SU-DHL-6 (cell line): ENCODE measurements around the gene MUCL3.

Experiments used
- H2AFZ ChIP-seq: fragments of 200-600 bp; sonication (generic); 2 replicates; pipeline ENCODE4 v1.6.1; 2014; ENCODE audit warnings: low read depth, mild to moderate bottlenecking, moderate library complexity, mixed read lengths, antibody characterized with exemption, low read length; ENCODE audit not compliant: severe bottlenecking
- H3F3A ChIP-seq: fragments of 200-600 bp; shearing (Covaris generic); 2 replicates; pipeline ENCODE4 v1.6.0; 2016; ENCODE audit warnings: antibody characterized with exemption, mild to moderate bottlenecking; ENCODE audit not compliant: insufficient read depth
- H3K27ac ChIP-seq: fragments of 200-600 bp; sonication (generic); 2 replicates; pipeline ENCODE4 v1.5.1; 2016; ENCODE audit warnings: low read depth, mild to moderate bottlenecking, low read length, moderate library complexity, mixed read lengths
- H3K27me3 ChIP-seq: fragments of 200-600 bp; sonication (generic), shearing (Covaris generic); 2 replicates; pipeline ENCODE4 v1.6.0; 2014; ENCODE audit warnings: mild to moderate bottlenecking, low read length
- H3K36me3 ChIP-seq: fragments of 200-600 bp; sonication (generic); 2 replicates; pipeline ENCODE4 v1.6.1; 2014; ENCODE audit warnings: mild to moderate bottlenecking, low read length, mixed read lengths
- H3K4me2 ChIP-seq: fragments of 300-600, 200-600 bp; shearing (Covaris generic), sonication (generic); 2 replicates; pipeline ENCODE4 v1.6.0; 2014; ENCODE audit warnings: low read length, low read depth, mild to moderate bottlenecking; ENCODE audit not compliant: poor library complexity, severe bottlenecking
- H3K4me3 ChIP-seq: fragments of 200-600 bp; sonication (generic); 2 replicates; pipeline ENCODE4 v1.5.1; 2014; ENCODE audit warnings: antibody characterized with exemption, low read length, mild to moderate bottlenecking, mixed read lengths; ENCODE audit not compliant: insufficient read depth, poor library complexity, severe bottlenecking
- H3K79me2 ChIP-seq: fragments of 200-600 bp; sonication (generic); 2 replicates; pipeline ENCODE4 v1.6.1; 2014; ENCODE audit warnings: mild to moderate bottlenecking, low read length, moderate library complexity; ENCODE audit not compliant: insufficient read depth
- H3K9ac ChIP-seq: fragments of 200-600 bp; sonication (generic); 2 replicates; pipeline ENCODE4 v1.7.0; 2014; ENCODE audit warnings: mild to moderate bottlenecking, low read length
- H3K9me2 ChIP-seq: fragments of 200-600 bp; sonication (generic); replicated peaks from 2 replicates; pipeline ENCODE4 v1.6.1; 2014; ENCODE audit warnings: low read length; ENCODE audit not compliant: insufficient read depth
- H3K9me3 ChIP-seq: fragments of 200-600 bp; sonication (generic); 2 replicates; pipeline ENCODE4 v1.6.1; 2014; ENCODE audit warnings: low read length, mixed read lengths; ENCODE audit not compliant: insufficient read depth
- H4K20me1 ChIP-seq: fragments of 200-600 bp; sonication (generic); 2 replicates; pipeline ENCODE4 v1.6.1; 2014; ENCODE audit warnings: low read depth, mild to moderate bottlenecking, antibody characterized with exemption, low read length, moderate library complexity, mixed read lengths
- CTCF ChIP-seq: fragments of 200-600 bp; sonication (generic); IDR thresholded peaks from one replicate; pipeline ENCODE4 v1.5.1; 2017; ENCODE audit warnings: antibody characterized with exemption, mild to moderate bottlenecking, low read length, moderate library complexity; ENCODE audit not compliant: insufficient read depth, poor library complexity, severe bottlenecking
- EZH2phosphoT487 ChIP-seq: fragments of 200-600 bp; sonication (generic), shearing (Covaris generic); conservative IDR thresholded peaks from 2 replicates; pipeline ENCODE4 v1.6.1; 2018; ENCODE audit warnings: mild to moderate bottlenecking, antibody characterized with exemption, low read length, moderate library complexity, mixed read lengths

The MUCL3 gene

GRCh38 chr6:30947231-30947630 is 6.5 kb downstream of the MUCL3 start:
- no peaks in the 10 kb centered on the region for H3K9me2 ChIP-seq
- no peak overlapping the region for H3K4me3 ChIP-seq
- no peaks in the 10 kb centered on the region for H3K79me2 ChIP-seq
- H3K27ac ChIP-seq, result no peak overlapping the region
- no peak overlapping the region for H2AFZ ChIP-seq
- no peak overlapping the region for H3K9ac ChIP-seq
- no peaks in the 10 kb centered on the region for H4K20me1 ChIP-seq
- H3K4me2 ChIP-seq, result no peak overlapping the region
- no peaks in the 10 kb centered on the region for H3K27me3 ChIP-seq
- no peaks in the 10 kb centered on the region; the same call in 1 of the 2 replicates for H3F3A ChIP-seq
- H3K36me3 ChIP-seq, result no peaks in the 10 kb centered on the region
- H3K9me3 ChIP-seq, result no peaks in the 10 kb centered on the region
- no peak for TF ChIP-seq EZH2phosphoT487
- TF ChIP-seq CTCF, result no peak

- H3K4me2 ChIP-seq, result no peak overlapping the region
- no peaks in the 10 kb centered on the region for H3K9me2 ChIP-seq
- H3K36me3 ChIP-seq, result no peaks in the 10 kb centered on the region
- TF ChIP-seq EZH2phosphoT487 (no peak), CTCF (no peak)
- H3K9ac ChIP-seq, result no peak overlapping the region
- H4K20me1 ChIP-seq, result no peaks in the 10 kb centered on the region
- no peaks in the 10 kb centered on the region for H3F3A ChIP-seq
- no peak overlapping the region for H3K4me3 ChIP-seq
- no peaks in the 10 kb centered on the region for H3K27me3 ChIP-seq
- H3K27ac ChIP-seq, result no peak overlapping the region
- H2AFZ ChIP-seq, result no peak overlapping the region
- no peaks in the 10 kb centered on the region for H3K9me3 ChIP-seq
- H3K79me2 ChIP-seq, result no peaks in the 10 kb centered on the region
These were observed 8.0 kb downstream of the MUCL3 start for GRCh38 chr6:30948811-30949210.

- no peak overlapping the region for H3K27ac ChIP-seq
- H3F3A ChIP-seq, result no peaks in the 10 kb centered on the region
- no peak overlapping the region for H2AFZ ChIP-seq
- TF ChIP-seq CTCF (no peak), EZH2phosphoT487 (no peak)
- H3K9me3 ChIP-seq, result no peaks in the 10 kb centered on the region
- H4K20me1 ChIP-seq, result no peaks in the 10 kb centered on the region
- H3K9me2 ChIP-seq, result no peaks in the 10 kb centered on the region
- H3K4me2 ChIP-seq, result no peak overlapping the region
- no peaks in the 10 kb centered on the region for H3K27me3 ChIP-seq
- H3K4me3 ChIP-seq, result no peak overlapping the region
- H3K79me2 ChIP-seq, result no peaks in the 10 kb centered on the region
- H3K36me3 ChIP-seq, result no peaks in the 10 kb centered on the region
- H3K9ac ChIP-seq, result no peak overlapping the region
These were observed 11.2 kb downstream of the MUCL3 start for GRCh38 chr6:30951907-30952469.
